GM04504 (cell line): ENCODE data around the gene DSTN.

Source experiments
- DNase-seq: peaks from one replicate; pipeline ENCODE4 v3.0.0-alpha.2; 2012; ENCODE audit warnings: low read depth

The DSTN gene

DNA sequence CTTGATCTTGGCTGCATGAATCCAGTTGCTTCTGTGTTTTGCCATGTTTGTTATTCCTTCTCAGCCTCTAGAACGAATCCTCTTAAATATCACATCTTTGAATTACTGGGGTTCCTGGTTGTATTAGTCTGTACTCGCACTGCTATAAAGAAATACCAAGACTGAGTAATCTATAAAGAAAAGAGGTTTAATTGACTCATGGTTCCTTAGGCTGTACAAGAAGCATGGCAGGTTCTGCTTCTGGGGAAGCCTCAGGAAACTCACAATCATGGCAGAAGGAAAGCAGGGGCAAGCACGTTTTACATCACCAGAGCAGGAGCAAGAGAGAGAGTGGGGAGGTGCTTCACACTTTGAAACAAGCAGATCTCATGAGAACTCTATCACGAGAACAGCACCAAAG, 20.7 kb upstream of the DSTN start:
- DNase-seq: no peak

DNA sequence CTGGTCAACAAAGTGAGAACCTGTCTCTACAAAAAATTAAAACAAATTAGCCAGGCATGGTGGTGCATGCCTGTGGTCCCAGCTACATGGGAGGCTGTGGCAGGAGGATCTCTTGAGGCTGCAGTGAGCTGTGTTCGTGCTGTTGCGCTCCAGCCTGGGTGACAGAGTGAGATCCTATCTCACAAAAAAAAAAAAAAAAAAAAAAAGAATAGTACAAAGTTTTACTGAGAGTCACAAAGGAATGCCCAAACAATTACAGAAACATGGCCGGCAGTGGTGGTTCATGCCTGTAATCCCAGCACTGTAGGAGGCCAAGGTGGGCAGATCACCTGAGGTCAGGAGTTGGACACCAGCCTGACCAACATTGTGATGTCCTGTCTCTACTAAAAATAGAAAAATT, 14.8 kb upstream of the DSTN start:
- DNase-seq: no peak

- DNase-seq: no peak
These were observed 12.8 kb upstream of the DSTN start for GRCh38 chr20:17556837-17557674.

GRCh38 chr20:17557675-17558006, 12.2 kb upstream of the DSTN start:
- DNase-seq: no peak

DNA sequence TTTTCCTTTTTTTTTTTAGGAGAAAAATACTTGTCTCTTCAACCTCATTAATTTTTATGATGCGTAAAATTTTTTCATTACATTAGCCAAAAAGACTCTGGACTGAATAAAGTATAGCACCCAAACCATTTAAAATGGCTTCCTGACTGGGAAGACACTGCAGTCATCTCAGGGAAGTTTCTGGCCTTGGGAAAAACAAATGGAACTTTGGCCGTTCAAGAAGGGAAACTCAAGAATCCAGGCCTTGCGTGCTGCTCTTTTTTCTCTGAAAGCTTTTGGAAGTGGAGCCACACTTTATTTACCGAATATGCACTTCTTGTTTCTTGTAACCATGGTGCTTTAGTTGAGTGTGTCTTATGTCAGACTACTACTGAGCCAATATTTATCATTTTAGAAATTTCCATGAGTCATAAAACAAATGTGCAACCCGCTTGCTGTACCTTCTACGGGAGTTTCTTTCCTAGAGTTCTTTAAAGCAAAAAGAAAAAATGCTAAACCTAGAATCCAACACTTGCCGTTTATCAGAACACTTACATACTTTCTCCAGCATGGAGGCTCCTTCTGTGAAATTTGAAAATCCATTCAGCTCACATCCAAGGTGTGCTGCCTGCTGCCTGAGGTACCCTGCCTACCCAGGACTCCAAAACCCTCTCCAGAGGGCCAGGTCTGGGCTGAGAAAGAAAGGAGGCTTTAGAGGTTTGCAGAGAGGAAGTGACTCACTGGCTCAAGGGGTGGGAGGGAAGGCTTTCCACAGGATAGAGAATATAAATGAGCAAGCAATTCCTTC, 11.5 kb upstream of the DSTN start:
- DNase-seq: peak; percentile 85

DNA sequence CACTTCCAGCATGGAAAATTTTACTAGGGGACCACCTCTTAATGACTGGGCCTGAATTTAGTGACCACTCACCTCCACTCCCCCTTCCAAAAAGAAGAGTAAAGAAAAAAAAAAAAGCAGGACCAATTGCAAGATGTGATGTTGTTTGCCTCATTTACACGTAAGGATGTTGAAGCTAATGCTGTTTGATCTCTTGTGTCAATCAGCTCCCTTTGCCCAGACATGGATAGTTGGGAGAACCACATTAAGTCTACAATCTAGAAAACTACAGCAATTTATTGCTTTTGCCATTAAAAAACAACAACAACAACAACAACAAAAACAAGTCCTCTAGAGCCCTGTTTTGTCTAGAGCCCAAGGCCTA, 11.0 kb upstream of the DSTN start:
- DNase-seq: no peak

GRCh38 chr20:17559338-17559737, 10.5 kb upstream of the DSTN start:
- no peak for DNase-seq

DNA sequence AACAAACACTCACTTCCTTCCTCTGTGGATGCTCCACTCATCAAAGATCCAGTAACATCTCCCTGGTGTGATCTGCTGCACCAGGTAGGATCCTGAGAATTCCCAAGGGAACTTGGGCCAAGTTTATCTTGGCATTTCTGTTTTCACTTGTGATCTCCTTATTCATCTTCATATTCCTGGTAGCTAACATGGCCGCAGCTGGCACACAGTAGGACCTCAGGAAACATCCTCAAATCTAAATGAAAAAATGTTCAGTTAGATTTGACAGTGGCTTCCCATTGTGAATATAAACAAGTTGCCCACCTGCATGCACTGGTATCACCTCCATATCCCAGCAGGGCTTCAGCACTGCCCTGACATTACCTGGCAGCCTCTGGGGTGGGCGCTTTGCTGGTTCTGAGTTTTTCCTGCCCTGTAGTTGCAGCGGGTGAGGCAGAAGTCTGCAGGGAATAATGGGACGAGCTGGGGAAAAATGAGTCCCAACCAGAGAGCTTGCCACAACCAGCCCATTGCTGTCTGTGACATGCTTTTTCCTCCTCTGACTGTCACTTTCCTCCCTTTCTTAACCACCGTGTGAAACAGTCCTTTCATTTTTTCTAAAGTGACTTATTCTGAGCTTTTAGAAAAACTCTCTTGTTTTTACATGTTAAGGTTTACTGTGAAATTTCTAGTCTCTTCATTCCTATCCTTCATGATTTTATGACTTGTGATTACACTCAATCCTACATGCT, 9.4 kb upstream of the DSTN start:
- DNase-seq: no peak

- no peak for DNase-seq
These were observed 7.0 kb upstream of the DSTN start for GRCh38 chr20:17562804-17563305.

DNA sequence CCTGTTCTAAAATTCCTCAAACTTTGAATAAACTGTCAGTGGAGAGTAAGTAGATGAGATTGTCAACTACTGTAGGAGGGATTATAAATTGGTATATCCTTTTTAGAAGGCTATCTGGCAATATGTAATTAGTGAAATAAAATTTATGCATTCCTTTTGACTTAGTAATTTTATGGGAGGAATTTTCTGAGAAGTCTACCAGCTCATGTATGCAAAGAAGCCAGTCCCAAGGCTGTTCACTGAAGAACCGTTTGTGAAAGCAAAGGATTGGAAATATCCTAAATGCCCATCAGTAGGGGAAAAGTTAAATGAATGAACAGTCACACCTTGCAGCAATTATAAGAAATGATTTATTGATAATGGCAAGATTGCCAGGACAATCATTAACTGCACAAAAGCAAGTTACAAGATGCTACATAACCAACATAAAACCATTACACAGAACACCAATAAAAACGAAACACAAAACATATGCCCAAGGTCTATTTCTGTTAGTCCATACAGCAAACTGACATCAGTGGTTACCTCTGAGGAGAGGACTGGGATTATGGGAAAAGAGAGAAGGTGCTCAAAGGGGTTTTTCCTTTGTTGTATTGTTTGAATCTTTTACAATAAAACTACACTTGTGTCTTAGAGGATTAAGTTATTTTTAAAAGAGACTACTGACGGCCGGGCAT, 4.6 kb upstream of the DSTN start:
- DNase-seq: no peak

DNA sequence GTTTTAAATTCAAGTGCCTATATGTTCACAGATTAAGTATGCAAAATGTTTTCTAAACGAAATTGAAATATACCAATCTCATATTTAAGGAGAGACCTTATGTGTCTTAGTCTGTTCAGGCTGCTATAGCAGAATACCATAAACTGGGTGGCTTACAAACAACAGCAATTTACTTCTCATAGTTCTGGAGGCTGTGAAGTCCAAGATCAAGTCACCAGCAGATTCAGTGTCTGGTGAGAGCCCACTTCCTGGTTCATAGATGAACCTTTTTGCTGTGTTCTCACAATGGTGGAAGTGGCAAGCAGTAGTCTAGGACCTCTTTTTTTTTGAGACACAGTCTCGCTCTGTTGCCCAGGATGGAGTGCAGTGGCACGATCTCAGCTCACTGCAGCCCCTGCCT, 3.5 kb upstream of the DSTN start:
- no peak for DNase-seq

DNA sequence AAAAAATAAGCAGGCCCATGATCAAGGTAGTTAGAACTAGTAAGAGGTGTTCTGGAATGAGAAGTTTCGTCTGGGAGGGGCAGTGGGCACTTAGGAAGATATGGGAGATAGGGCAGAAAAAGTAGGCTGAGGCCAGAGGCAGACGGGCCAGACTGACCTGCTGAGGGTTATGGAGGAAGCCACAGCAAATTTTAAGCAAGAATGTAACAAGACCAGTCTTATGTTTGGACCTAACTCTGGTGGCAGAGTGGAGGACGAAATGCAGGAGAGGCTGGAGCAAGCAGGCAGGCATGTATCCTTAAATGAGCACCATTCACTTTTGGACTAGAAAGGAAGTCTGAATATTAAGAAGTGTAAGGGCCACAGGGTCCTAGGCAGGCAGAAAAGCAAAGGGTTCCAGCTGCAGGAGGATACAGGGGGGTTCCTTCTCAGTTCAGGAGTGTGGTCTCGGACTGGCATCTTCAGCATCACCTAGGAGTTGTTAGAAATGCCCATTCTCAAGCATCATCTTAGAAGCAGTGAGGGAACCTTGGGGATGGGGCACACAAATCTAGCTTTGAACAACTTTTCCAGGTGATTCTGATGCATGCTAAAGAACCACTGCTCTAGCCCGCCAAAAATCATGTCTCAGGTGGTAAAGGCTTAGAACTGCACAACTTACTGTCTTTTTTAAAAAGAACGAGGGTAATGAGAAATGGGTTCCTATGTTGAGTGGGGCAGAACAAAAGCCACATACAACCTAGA, 1.7 kb upstream of the DSTN start:
- DNase-seq: no peak

DNA sequence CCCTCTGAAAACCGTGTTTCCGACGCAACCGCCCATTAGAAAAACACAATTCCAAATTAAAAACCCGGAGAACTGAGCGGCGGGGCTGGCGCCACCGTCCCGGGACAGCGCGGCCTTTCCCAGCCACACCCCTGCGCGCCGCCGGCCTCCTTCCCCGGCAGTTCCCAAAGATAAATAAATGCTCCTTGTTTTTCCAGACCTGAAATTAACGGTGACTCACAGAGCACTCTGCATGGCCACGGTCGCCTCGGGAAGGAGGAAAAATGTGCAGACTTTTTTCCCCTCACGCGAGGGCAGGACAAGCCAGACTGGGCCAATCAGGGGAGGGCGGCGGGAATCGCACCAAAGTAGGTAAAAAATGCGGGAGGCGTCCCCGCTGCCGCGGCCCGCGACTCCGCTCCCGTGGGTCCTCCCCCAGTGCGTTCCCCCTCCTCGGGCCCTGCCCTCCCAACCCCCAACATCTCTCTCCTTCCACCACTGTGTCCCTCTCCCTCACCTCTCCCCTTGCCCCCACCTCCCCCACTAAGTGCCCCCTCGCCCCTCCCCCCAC, 828 bp upstream of the DSTN start:
- peak; percentile 98 for DNase-seq

- no peak for DNase-seq
These were observed 675 bp downstream of the DSTN start for GRCh38 chr20:17570347-17571152.

GRCh38 chr20:17571153-17571527, 1.3 kb downstream of the DSTN start:
- DNase-seq: no peak

- no peak for DNase-seq
These were observed 2.3 kb downstream of the DSTN start for GRCh38 chr20:17572034-17572638.

GRCh38 chr20:17573463-17573862, 3.6 kb downstream of the DSTN start:
- no peak for DNase-seq

DNA sequence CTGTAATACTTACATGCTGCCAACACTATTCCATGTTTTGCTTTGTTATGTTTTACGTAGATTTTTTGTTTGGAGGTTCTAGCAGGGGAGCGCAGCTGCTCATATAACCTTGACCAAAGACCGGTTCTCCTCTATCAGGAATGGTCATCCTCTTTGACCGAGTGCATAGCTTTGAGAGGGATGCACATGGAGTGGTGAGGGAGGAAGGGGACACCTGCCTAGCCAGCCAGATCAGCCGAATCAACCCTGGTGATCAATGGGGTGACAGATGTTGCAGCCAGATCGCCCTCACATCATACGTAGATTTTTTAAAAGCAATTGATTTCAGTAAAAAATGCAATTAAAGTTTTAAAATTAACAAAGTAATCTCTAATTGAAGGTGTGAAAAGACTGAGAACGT, 6.3 kb downstream of the DSTN start:
- no peak for DNase-seq

DNA sequence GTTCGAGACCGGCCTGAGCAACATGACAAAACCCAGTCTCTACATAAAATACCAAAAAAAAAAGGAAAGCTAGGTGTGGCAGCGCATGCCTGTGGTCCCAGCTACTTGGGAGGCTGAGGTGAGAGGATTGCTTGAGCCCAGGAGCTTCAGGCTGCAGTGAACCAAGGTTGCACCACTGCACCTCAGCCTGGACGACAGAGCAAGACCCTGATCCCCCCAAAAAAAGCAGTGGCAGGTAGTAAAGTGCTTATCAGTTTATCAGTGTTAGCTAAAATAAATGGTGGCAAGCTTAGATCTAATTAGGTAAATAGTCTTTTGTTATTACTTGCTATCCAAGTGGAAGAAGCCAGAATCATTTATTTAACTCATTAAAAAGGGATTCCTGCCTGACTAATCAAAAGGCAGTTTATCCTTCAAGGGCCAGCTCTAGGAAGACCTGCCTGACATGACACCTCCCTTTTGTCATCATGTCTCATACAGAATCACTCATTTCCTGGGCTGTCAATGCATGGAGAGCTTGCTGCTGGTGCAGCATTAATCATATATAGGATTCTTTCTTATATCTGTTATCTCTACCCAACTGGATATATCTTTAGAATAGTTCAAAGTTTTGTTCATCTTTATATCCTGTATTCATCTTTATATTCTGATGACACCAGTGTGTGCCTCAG, 9.6 kb downstream of the DSTN start:
- DNase-seq: no peak
